Breast epithelium (tissue), 4 donors: ENCODE measurements around the gene P4HA3. TPM values are rescaled to one million over a fixed set of nuclear protein-coding genes. Genes with fewer than 3 reads are reported as not detected.

Experiments used
- DNase-seq, 2 donors: peaks; one replicate each; pipeline ENCODE4 v3.0.0-alpha.2; 2019; ENCODE audit warnings: low spot score in 2 of 2
- H3K27ac ChIP-seq, 2 donors: fragments of 200-600 bp; sonication (generic) in 1 of 2; one replicate each; pipeline ENCODE4 v1.5.1; 2016 to 2019; ENCODE audit warnings: mild to moderate bottlenecking in 1 of 2
- H3K27me3 ChIP-seq, 2 donors: fragments of 200-600 bp; sonication (generic) in 1 of 2; one replicate each; pipeline versions ENCODE4 v1.5.1 to v1.6.0; 2017 to 2019; ENCODE audit warnings: control low read depth in 1 of 2, mild to moderate bottlenecking in 1 of 2
- H3K36me3 ChIP-seq: fragments of 200-600 bp; one replicate; pipeline ENCODE4 v1.5.1; 2019
- H3K4me1 ChIP-seq, 2 donors: fragments of 200-600 bp; sonication (generic); one replicate each; pipeline ENCODE4 v1.5.1; 2016 to 2019; ENCODE audit warnings: control low read depth in 1 of 2
- H3K4me3 ChIP-seq, 3 donors: fragments of 200-600 bp; sonication (generic); 1 replicate in 2 of 3; 2 replicates in 1 of 3; pipeline ENCODE4 v1.5.1; 2016 to 2019; ENCODE audit warnings: mild to moderate bottlenecking in 3 of 3, moderate library complexity in 2 of 3
- H3K9me3 ChIP-seq, 2 donors: fragments of 200-600 bp; sonication (generic) in 1 of 2; one replicate each; pipeline ENCODE4 v1.5.1; 2016 to 2019; ENCODE audit warnings: control low read depth in 1 of 2
- POLR2A ChIP-seq: fragments of 450-650 bp; IDR thresholded peaks from one replicate; pipeline ENCODE4 v1.6.1; 2016; ENCODE audit warnings: antibody characterized with exemption, mild to moderate bottlenecking, moderate library complexity
- POLR2AphosphoS5 ChIP-seq, 3 donors: sonication (generic); formaldehyde crosslinking; IDR thresholded peaks; one replicate each; pipeline ENCODE4 v1.6.1; 2017; ENCODE audit warnings: antibody characterized with exemption in 3 of 3
- intact Hi-C: fragments of 100-400 bp; cut with DNase I; formaldehyde crosslinking; loops from one replicate; pipeline ENCODE4 v1.15.1; 2023; ENCODE audit warnings: low total_unique reads
- total RNA-seq, 3 donors: library from RNA; depleted of rRNA; stranded (reverse); fragments of >200 nt; gene quantifications; one replicate each; pipeline ENCODE4 v1.1.0, GENCODE V29; 2016
- TF ChIP-seq, protein P1 (sequence below), 3 donors: fragments of 450-650 bp; IDR thresholded peaks; one replicate each; pipeline ENCODE4 v1.5.1; 2016 to 2017; ENCODE audit warnings: antibody characterized with exemption in 3 of 3, mild to moderate bottlenecking in 3 of 3, moderate library complexity in 3 of 3

The P4HA3 gene
- total RNA-seq, 3 donors from 2014 or later: 0.29 to 0.66 (median 0.48) TPM

DNA sequence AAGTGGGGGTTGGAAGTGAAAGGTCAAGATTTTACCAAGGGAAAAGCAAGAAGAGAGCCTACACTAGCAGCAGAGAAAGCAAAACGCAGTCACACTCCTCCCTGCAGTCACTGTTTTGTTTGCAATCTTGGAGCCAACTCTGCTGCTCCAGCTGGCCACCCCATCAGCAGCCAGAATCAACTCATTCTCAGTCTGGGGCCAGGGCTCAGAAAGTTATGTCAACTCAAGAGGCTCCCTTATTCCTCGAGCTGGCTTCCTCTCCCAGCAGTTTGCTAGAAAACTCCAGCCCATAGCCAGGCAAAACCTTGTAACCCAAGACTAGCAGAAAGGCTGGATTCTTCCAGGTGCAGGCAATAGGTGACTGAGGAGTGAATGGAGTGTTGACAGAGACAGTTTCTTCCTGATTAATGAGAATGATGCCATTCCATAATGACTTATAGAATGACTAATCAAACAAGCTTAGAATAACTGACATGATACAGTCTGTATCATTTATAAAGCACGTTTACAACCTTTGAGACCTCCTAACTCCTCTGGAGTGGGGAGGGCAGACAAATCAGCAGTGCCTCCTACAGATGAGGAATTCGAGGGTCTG, 53.4 kb downstream of the P4HA3 start:
- Histone ChIP-seq H3K27me3 (no peaks in the 10 kb centered on the region), H3K4me3 (no peak overlapping the region), H3K36me3 (no peaks in the 10 kb centered on the region), H3K4me1 (no peaks in the 10 kb centered on the region), H3K27ac (no peak overlapping the region), H3K9me3 (no peaks in the 10 kb centered on the region)
- DNase-seq: no peak
- no peak for TF ChIP-seq POLR2AphosphoS5 (IDR thresholded peaks at IDR 0.05)
- intact Hi-C loops: no loop called here

DNA sequence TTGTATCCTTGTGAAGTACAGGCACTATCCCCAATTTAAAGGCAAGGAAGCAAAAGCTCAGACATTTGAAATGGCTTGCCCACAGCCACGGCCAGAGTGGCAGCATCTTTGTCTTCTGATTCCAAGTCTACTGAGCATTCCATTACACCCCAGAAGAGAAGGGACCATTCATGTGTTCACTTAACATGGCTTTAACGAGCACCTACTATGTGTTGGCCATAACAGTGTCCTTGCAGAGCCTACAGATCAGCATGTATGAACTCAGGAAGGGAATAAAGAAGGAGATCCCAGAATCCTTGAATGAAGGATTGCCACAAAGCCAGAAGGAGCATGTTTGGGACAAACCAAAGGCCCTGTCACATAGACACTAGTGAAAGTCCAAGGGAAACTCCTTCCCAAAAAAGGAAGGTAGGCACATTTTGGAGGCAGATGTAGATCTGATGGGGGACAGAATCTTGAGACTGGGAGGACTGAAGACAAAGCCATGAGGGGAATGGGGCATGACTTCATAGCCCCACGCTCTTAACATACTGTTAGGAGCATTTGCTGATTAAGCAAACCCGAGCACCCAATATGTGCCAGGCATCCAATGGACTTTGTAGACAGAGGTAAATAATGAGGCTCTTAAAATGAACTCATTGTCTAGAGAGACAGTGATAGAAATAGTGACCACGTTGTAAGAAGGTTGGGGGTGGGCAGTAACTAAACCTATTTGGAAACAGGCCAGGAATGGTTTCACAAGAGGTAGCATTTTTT, 54.9 kb downstream of the P4HA3 start:
- no peak for DNase-seq
- H3K27me3 ChIP-seq: no peaks in the 10 kb centered on the region
- H3K27ac ChIP-seq: no peak overlapping the region
- H3K4me3 ChIP-seq: no peak overlapping the region
- H3K4me1 ChIP-seq: no peaks in the 10 kb centered on the region
- H3K36me3 ChIP-seq: no peaks in the 10 kb centered on the region
- intact Hi-C loops: no loop called here
- no peaks in the 10 kb centered on the region for H3K9me3 ChIP-seq
- TF ChIP-seq, protein P1, sequence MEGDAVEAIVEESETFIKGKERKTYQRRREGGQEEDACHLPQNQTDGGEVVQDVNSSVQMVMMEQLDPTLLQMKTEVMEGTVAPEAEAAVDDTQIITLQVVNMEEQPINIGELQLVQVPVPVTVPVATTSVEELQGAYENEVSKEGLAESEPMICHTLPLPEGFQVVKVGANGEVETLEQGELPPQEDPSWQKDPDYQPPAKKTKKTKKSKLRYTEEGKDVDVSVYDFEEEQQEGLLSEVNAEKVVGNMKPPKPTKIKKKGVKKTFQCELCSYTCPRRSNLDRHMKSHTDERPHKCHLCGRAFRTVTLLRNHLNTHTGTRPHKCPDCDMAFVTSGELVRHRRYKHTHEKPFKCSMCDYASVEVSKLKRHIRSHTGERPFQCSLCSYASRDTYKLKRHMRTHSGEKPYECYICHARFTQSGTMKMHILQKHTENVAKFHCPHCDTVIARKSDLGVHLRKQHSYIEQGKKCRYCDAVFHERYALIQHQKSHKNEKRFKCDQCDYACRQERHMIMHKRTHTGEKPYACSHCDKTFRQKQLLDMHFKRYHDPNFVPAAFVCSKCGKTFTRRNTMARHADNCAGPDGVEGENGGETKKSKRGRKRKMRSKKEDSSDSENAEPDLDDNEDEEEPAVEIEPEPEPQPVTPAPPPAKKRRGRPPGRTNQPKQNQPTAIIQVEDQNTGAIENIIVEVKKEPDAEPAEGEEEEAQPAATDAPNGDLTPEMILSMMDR (IDR thresholded peaks at IDR 0.05): no peak
- TF ChIP-seq POLR2A (no peak), POLR2AphosphoS5 (IDR thresholded peaks at IDR 0.05) (no peak)

DNA sequence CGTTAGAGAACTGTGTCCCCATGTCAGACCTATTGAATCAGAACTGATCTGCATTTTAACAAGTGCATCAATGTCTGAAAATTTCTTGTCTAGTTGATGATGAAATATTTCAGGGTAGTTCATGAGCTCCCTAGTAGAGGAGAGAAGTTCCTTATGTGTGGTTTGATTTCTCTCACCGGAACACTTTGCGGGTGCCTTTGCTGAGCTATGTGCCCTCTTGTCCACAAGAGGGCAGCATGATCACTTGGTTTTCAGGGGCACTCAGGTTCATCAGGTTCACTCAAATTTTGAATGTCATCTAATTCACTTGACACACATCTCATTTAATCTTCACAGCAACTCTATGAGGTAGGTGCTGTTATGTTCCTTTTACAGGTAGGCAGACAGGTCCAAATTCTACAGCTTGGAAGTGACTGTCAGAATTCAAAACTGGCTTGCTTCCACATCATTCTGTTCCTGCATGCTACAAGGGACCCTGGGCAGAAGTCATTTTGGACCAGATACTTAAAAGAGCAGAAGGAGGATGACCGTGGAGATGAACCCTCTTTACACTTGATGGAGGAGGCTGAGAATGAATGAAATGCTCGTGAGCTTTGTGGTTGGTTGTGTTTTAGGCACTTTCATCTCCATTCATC, 55.6 kb downstream of the P4HA3 start:
- Histone ChIP-seq H3K4me1 (no peaks in the 10 kb centered on the region), H3K36me3 (no peaks in the 10 kb centered on the region), H3K27ac (no peak overlapping the region), H3K4me3 (no peak overlapping the region), H3K27me3 (no peaks in the 10 kb centered on the region), H3K9me3 (no peaks in the 10 kb centered on the region)
- intact Hi-C loops: no loop called here
- no peak for DNase-seq
- TF ChIP-seq POLR2AphosphoS5 (IDR thresholded peaks at IDR 0.05): no peak
- TF ChIP-seq, protein P1 (IDR thresholded peaks at IDR 0.05): peak; percentile 56 to 86 (median 78)

DNA sequence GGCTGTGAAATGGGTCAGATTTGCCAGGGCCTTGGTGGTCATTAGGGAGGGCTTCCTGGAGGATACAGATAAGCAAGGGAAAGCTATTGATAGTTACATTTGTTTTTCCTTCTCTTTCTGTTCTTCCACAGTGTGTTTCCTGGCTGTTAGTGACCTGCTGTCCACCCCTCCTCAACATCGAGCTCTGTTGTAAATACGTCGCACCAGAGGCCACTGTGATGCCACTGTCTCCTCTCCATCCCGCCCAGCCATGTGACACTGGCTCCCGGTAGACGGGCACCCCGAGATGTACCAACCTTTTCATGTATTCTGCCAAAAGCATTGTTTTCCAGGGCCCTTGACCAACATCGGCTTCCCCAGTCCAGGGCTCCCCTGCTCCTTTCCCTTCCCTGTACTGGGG, 58.1 kb downstream of the P4HA3 start:
- Histone ChIP-seq H3K9me3 (no peaks in the 10 kb centered on the region), H3K4me3 (no peak overlapping the region), H3K4me1 (no peaks in the 10 kb centered on the region), H3K36me3 (peaks cover 9% of the 10 kb centered on the region), H3K27me3 (no peaks in the 10 kb centered on the region), H3K27ac (no peak overlapping the region)
- intact Hi-C loops: no loop called here
- no peak for TF ChIP-seq POLR2AphosphoS5 (IDR thresholded peaks at IDR 0.05)
- no peak for DNase-seq

DNA sequence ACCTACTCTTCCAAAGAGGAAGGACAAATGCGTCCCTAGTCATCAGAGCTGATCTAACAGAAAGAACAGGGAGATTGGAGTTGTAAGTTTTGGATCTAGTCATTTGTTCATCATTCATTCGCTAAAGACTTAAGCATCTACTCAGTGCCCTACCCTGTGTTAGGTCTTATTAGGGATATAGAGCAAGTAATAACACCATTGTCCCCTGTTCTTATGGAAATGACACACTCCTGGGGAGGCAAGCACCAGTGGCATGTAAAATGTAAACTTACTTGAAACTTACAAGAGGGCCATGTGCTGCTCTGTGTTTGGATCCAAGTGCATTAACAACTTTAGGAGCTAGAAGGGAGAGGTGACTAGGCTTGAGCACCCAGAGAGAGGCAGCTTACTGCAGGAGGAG, 61.9 kb downstream of the P4HA3 start:
- TF ChIP-seq POLR2A (no peak), POLR2AphosphoS5 (IDR thresholded peaks at IDR 0.05) (no peak)
- TF ChIP-seq, protein P1 (IDR thresholded peaks at IDR 0.05): no peak
- Histone ChIP-seq H3K4me1 (no peaks in the 10 kb centered on the region), H3K9me3 (no peaks in the 10 kb centered on the region), H3K4me3 (no peak overlapping the region), H3K27me3 (no peaks in the 10 kb centered on the region), H3K27ac (no peak overlapping the region), H3K36me3 (peaks cover 9% of the 10 kb centered on the region)
- DNase-seq: no peak
- intact Hi-C loops: no loop called here

DNA sequence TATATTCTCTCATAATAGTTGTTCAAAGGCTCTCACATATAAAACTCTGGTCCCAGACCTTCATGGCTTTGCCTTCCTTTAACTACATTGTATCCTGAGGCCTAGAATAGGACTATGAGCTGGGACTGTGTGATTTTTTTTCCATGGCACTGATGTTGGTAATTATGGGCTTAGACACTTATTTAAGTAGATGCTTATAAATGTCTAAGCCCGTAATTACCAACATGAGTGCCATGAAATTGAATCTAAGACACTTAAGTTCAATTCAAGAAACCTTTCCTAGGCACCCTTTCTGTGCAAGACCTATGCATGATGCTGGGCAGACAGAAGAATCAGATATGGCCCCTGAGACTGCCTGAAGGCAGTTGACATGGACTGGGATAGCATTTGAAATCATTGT, 63.0 kb downstream of the P4HA3 start:
- no peak overlapping the region for H3K27ac ChIP-seq
- intact Hi-C loops: no loop called here
- H3K9me3 ChIP-seq: no peaks in the 10 kb centered on the region
- H3K4me1 ChIP-seq: no peaks in the 10 kb centered on the region
- no peak for DNase-seq
- TF ChIP-seq POLR2A (no peak), POLR2AphosphoS5 (IDR thresholded peaks at IDR 0.05) (no peak)
- TF ChIP-seq, protein P1 (IDR thresholded peaks at IDR 0.05): no peak
- H3K36me3 ChIP-seq: peaks cover 9% of the 10 kb centered on the region
- no peak overlapping the region for H3K4me3 ChIP-seq
- H3K27me3 ChIP-seq: no peaks in the 10 kb centered on the region
